CD4-positive, alpha-beta T cell treated with Interleukin-6 for 4 hours (primary cell): ENCODE results near the gene NT5DC3.

ENCODE experiments used
- DNase-seq: peaks from one replicate; pipeline ENCODE4 v3.0.0-alpha.2; 2020; ENCODE audit warnings: mixed read lengths

The NT5DC3 gene

GRCh38 chr12:103743788-103744187, 97.2 kb downstream of the NT5DC3 start:
- DNase-seq, result no peak

GRCh38 chr12:103742349-103742932, 98.6 kb downstream of the NT5DC3 start:
- DNase-seq, result no peak

GRCh38 chr12:103737881-103738280, 103.2 kb downstream of the NT5DC3 start:
- DNase-seq, result no peak

GRCh38 chr12:103736572-103736971, 104.5 kb downstream of the NT5DC3 start:
- DNase-seq, result no peak

- DNase-seq, result no peak
These were observed 105.7 kb downstream of the NT5DC3 start for GRCh38 chr12:103735291-103735690.

GRCh38 chr12:103734863-103735262, 106.2 kb downstream of the NT5DC3 start:
- no peak for DNase-seq

GRCh38 chr12:103731539-103731938, 109.5 kb downstream of the NT5DC3 start:
- DNase-seq, result no peak

GRCh38 chr12:103729499-103729898, 111.5 kb downstream of the NT5DC3 start:
- DNase-seq, result no peak

GRCh38 chr12:103728323-103728722, 112.7 kb downstream of the NT5DC3 start:
- no peak for DNase-seq

GRCh38 chr12:103727638-103728037, 113.4 kb downstream of the NT5DC3 start:
- DNase-seq, result no peak

GRCh38 chr12:103725398-103725797, 115.6 kb downstream of the NT5DC3 start:
- no peak for DNase-seq
